ENCODE results near the gene KIF16B. TPM values are rescaled to one million over a fixed set of nuclear protein-coding genes. Genes with fewer than 3 reads are reported as not detected.

KIF16B gene
- total RNA-seq, 1 experiment from 2014 or later = 7.0 TPM

DNA sequence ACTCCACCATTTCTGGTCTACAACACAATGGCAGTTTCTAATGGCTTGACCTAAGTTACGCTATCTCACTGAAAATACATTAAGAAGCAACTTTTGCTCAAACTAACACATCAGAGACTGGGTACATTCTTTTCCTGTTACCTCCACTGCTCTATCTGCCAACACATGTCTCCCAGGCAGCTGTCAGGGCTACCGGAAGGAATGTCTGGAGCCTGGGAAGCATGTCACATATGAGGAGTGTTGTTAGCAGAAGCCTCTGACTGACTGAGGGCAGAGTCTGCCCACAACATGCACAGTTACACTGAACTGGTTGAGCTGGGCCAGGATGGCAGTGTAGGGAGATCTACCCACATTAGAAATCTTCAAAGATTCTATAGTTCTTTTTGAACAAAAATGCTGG is 264.5 kb downstream of the KIF16B start:
- no TSS peak for BruUV-seq (replicated peaks)
- POLR2A ChIA-PET = no interaction called here
- CTCF ChIA-PET = no interaction called here
- H3K4me1 ChIP-seq (ENCODE audit: control insufficient read depth in 1 of 2, insufficient read depth in 2 of 2, low read length in 2 of 2) = no peaks in the 10 kb centered on the region
- H3K27ac ChIP-seq (ENCODE audit: low read depth, low read length) = no peak overlapping the region
- no peak overlapping the region for H3K9ac ChIP-seq (ENCODE audit: low read length)
- H3K9me3 ChIP-seq (ENCODE audit: control insufficient read depth in 1 of 2, insufficient read depth in 1 of 2, low read depth in 1 of 2, low read length in 2 of 2) = no peaks in the 10 kb centered on the region
- H3K4me2 ChIP-seq (ENCODE audit: low read length) = no peak overlapping the region
- DNase-seq (ENCODE audit: low read depth, low spot score) (no peak), ATAC-seq (no peak)
- no peaks in the 10 kb centered on the region for H3K9me2 ChIP-seq (ENCODE audit: insufficient read depth)
- TF ChIP-seq SP1 (IDR thresholded peaks at IDR 0.05; ENCODE audit: low read depth) (no peak), POLR2A (IDR thresholded peaks at IDR 0.05; ENCODE audit: borderline replicate concordance, extremely low read depth, insufficient read depth, insufficient read length) (no peak), SRF (IDR thresholded peaks at IDR 0.05; ENCODE audit: low read depth) (no peak), RAD21 (IDR thresholded peaks at IDR 0.05; ENCODE audit: low read depth) (no peak), ZFX (IDR thresholded peaks at IDR 0.05) (no peak), ELF1 (IDR thresholded peaks at IDR 0.05; ENCODE audit: borderline replicate concordance, low read depth) (no peak), EZH2phosphoT487 (IDR thresholded peaks at IDR 0.05; ENCODE audit: borderline replicate concordance) (no peak), POLR2AphosphoS5 (IDR thresholded peaks at IDR 0.05; ENCODE audit: low read depth, low read length) (no peak), ZNF274 (IDR thresholded peaks at IDR 0.05; ENCODE audit: low read depth, low read length) (no peak), TCF7L2 (IDR thresholded peaks at IDR 0.05; ENCODE audit: borderline replicate concordance, extremely low read depth, insufficient read depth, insufficient read length) (no peak), JUND (IDR thresholded peaks at IDR 0.05) (no peak), YY1 (IDR thresholded peaks at IDR 0.05; ENCODE audit: extremely low read depth, insufficient replicate concordance, low read depth, low read length) (no peak), FOSL1 (IDR thresholded peaks at IDR 0.05; ENCODE audit: low read depth) (no peak), SIN3A (IDR thresholded peaks at IDR 0.05; ENCODE audit: low read depth) (no peak), EGR1 (IDR thresholded peaks at IDR 0.05; ENCODE audit: low read depth) (no peak)
- TF ChIP-seq, protein P1, sequence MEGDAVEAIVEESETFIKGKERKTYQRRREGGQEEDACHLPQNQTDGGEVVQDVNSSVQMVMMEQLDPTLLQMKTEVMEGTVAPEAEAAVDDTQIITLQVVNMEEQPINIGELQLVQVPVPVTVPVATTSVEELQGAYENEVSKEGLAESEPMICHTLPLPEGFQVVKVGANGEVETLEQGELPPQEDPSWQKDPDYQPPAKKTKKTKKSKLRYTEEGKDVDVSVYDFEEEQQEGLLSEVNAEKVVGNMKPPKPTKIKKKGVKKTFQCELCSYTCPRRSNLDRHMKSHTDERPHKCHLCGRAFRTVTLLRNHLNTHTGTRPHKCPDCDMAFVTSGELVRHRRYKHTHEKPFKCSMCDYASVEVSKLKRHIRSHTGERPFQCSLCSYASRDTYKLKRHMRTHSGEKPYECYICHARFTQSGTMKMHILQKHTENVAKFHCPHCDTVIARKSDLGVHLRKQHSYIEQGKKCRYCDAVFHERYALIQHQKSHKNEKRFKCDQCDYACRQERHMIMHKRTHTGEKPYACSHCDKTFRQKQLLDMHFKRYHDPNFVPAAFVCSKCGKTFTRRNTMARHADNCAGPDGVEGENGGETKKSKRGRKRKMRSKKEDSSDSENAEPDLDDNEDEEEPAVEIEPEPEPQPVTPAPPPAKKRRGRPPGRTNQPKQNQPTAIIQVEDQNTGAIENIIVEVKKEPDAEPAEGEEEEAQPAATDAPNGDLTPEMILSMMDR (IDR thresholded peaks at IDR 0.05 in 2 of 3, conservative IDR thresholded peaks at IDR 0.05 in 1 of 3; ENCODE audit: borderline replicate concordance in 1 of 3, insufficient read depth in 1 of 3, low read depth in 2 of 3, low read length in 2 of 3) = no peak
- TF ChIP-seq, protein P2, sequence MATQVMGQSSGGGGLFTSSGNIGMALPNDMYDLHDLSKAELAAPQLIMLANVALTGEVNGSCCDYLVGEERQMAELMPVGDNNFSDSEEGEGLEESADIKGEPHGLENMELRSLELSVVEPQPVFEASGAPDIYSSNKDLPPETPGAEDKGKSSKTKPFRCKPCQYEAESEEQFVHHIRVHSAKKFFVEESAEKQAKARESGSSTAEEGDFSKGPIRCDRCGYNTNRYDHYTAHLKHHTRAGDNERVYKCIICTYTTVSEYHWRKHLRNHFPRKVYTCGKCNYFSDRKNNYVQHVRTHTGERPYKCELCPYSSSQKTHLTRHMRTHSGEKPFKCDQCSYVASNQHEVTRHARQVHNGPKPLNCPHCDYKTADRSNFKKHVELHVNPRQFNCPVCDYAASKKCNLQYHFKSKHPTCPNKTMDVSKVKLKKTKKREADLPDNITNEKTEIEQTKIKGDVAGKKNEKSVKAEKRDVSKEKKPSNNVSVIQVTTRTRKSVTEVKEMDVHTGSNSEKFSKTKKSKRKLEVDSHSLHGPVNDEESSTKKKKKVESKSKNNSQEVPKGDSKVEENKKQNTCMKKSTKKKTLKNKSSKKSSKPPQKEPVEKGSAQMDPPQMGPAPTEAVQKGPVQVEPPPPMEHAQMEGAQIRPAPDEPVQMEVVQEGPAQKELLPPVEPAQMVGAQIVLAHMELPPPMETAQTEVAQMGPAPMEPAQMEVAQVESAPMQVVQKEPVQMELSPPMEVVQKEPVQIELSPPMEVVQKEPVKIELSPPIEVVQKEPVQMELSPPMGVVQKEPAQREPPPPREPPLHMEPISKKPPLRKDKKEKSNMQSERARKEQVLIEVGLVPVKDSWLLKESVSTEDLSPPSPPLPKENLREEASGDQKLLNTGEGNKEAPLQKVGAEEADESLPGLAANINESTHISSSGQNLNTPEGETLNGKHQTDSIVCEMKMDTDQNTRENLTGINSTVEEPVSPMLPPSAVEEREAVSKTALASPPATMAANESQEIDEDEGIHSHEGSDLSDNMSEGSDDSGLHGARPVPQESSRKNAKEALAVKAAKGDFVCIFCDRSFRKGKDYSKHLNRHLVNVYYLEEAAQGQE (IDR thresholded peaks at IDR 0.05; ENCODE audit: low read depth) = no peak
- TF ChIP-seq, protein P3, sequence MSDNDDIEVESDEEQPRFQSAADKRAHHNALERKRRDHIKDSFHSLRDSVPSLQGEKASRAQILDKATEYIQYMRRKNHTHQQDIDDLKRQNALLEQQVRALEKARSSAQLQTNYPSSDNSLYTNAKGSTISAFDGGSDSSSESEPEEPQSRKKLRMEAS (IDR thresholded peaks at IDR 0.05) = no peak
- TF ChIP-seq, protein P4, sequence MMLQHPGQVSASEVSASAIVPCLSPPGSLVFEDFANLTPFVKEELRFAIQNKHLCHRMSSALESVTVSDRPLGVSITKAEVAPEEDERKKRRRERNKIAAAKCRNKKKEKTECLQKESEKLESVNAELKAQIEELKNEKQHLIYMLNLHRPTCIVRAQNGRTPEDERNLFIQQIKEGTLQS (IDR thresholded peaks at IDR 0.05) = no peak
- TF ChIP-seq, protein P5, sequence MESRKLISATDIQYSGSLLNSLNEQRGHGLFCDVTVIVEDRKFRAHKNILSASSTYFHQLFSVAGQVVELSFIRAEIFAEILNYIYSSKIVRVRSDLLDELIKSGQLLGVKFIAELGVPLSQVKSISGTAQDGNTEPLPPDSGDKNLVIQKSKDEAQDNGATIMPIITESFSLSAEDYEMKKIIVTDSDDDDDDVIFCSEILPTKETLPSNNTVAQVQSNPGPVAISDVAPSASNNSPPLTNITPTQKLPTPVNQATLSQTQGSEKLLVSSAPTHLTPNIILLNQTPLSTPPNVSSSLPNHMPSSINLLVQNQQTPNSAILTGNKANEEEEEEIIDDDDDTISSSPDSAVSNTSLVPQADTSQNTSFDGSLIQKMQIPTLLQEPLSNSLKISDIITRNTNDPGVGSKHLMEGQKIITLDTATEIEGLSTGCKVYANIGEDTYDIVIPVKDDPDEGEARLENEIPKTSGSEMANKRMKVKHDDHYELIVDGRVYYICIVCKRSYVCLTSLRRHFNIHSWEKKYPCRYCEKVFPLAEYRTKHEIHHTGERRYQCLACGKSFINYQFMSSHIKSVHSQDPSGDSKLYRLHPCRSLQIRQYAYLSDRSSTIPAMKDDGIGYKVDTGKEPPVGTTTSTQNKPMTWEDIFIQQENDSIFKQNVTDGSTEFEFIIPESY (IDR thresholded peaks at IDR 0.05; ENCODE audit: extremely low read depth, insufficient replicate concordance, low read length) = no peak
- H3K4me3 ChIP-seq (replicated peaks in 1 of 2; ENCODE audit: low read depth in 1 of 2, low read length in 2 of 2) = no peak overlapping the region
- RAD21 ChIA-PET (ENCODE audit: low non-redundant PET in 1 of 2, low total read pairs in 2 of 2, uncharacterized antibody in 2 of 2, unreplicated experiment in 2 of 2) = no interaction called here
- H2AFZ ChIP-seq (ENCODE audit: low read depth, low read length, poor library complexity, severe bottlenecking) = no peak overlapping the region
- no peaks in the 10 kb centered on the region for H3K79me2 ChIP-seq (ENCODE audit: insufficient read depth, low read length)
- H4K20me1 ChIP-seq (ENCODE audit: insufficient read depth) = no peaks in the 10 kb centered on the region
- intact Hi-C loops (cut with micrococcal nuclease) = no loop called here
- no peaks in the 10 kb centered on the region for H3K27me3 ChIP-seq (ENCODE audit: insufficient read depth, low read length)
- H3K36me3 ChIP-seq (ENCODE audit: control insufficient read depth in 1 of 2, insufficient read depth in 2 of 2, low read length in 2 of 2) = no peaks in the 10 kb centered on the region; a peak in 1 of 4 replicates
